ENCODE results near the gene LENG1.

Gene LENG1

GRCh38 chr19:54164369-54165068 is 5.0 kb upstream of the LENG1 start:
- peak; percentile 42 for DNase-seq (ENCODE audit: low spot score)

- no peak for DNase-seq (ENCODE audit: low spot score)
Measured at GRCh38 chr19:54162884-54163283, 3.4 kb upstream of the LENG1 start.

- peak; percentile 68 for DNase-seq (ENCODE audit: low spot score)
Measured at GRCh38 chr19:54162241-54162805, 2.8 kb upstream of the LENG1 start.

GRCh38 chr19:54160854-54161253 is 1.3 kb upstream of the LENG1 start:
- no peak for DNase-seq (ENCODE audit: low spot score)

- peak; percentile 78 for DNase-seq (ENCODE audit: low spot score)
Measured at GRCh38 chr19:54160182-54160811, 776 bp upstream of the LENG1 start.

GRCh38 chr19:54158812-54159351 is 639 bp downstream of the LENG1 start:
- no peak for DNase-seq (ENCODE audit: low spot score)

- DNase-seq (ENCODE audit: low spot score), result no peak
Measured at GRCh38 chr19:54156953-54157352, 2.6 kb downstream of the LENG1 start.

GRCh38 chr19:54156490-54156889 is 3.0 kb downstream of the LENG1 start:
- DNase-seq (ENCODE audit: low spot score), result no peak

GRCh38 chr19:54155694-54156093 is 3.8 kb downstream of the LENG1 start:
- no peak for DNase-seq (ENCODE audit: low spot score)

GRCh38 chr19:54154603-54155345 is 4.7 kb downstream of the LENG1 start:
- no peak for DNase-seq (ENCODE audit: low spot score)

- DNase-seq (ENCODE audit: low spot score), result no peak
Measured at GRCh38 chr19:54153731-54154326, 5.7 kb downstream of the LENG1 start.

- DNase-seq (ENCODE audit: low spot score), result no peak
Measured at GRCh38 chr19:54152878-54153524, 6.5 kb downstream of the LENG1 start.

GRCh38 chr19:54152267-54152666 is 7.3 kb downstream of the LENG1 start:
- no peak for DNase-seq (ENCODE audit: low spot score)

GRCh38 chr19:54151362-54152035 is 8.0 kb downstream of the LENG1 start:
- no peak for DNase-seq (ENCODE audit: low spot score)

GRCh38 chr19:54149021-54149812 is 10.3 kb downstream of the LENG1 start:
- peak; percentile 27 for DNase-seq (ENCODE audit: low spot score)

- DNase-seq (ENCODE audit: low spot score), result no peak
Measured at GRCh38 chr19:54148158-54148557, 11.4 kb downstream of the LENG1 start.

GRCh38 chr19:54147676-54148075 is 11.8 kb downstream of the LENG1 start:
- DNase-seq (ENCODE audit: low spot score), result no peak

GRCh38 chr19:54145541-54146158 is 13.9 kb downstream of the LENG1 start:
- DNase-seq (ENCODE audit: low spot score), result no peak

- DNase-seq (ENCODE audit: low spot score), result no peak
Measured at GRCh38 chr19:54142166-54142780, 17.2 kb downstream of the LENG1 start.

Measured in kidney capillary endothelial cell (primary cell).